Panc1 (cell line): ENCODE data around the gene IKBKG. TPM values are rescaled to one million over a fixed set of nuclear protein-coding genes. Genes with fewer than 3 reads are reported as not detected.

Source experiments
- ATAC-seq: fragments of 200-7000 bp; cut with Tn5 transposase; 2 replicates; pipeline ENCODE4 v1.9.1; 2020; ENCODE audit warnings: mild to moderate bottlenecking, moderate library complexity
- BruUV-seq: library from RNA; stranded (reverse); fragments of 400-500 nt; replicated peaks from 2 replicates; lab custom pipeline; 2021; lab: Mats Ljungman, UMichigan
- CTCF ChIA-PET: fragments of 300-600 bp; sonication (Branson Sonifier 250); formaldehyde crosslinking; loops from one replicate; lab custom pipeline; 2022; ENCODE audit warnings: antibody characterized with exemption; lab: Charles Lee
- POLR2A ChIA-PET: fragments of 300-600 bp; sonication (Branson Sonifier 250); formaldehyde crosslinking; loops from one replicate; lab custom pipeline; 2022; ENCODE audit warnings: antibody characterized with exemption; lab: Charles Lee
- DNase-seq: peaks from one replicate; pipeline ENCODE4 v3.0.0-alpha.2; 2010; ENCODE audit warnings: low read depth, low spot score
- H3K27ac ChIP-seq: 2 replicates; pipeline ENCODE4 v1.5.1; 2011; ENCODE audit warnings: mild to moderate bottlenecking, low read length, inconsistent platforms
- H3K27me3 ChIP-seq: fragments of 200-500 bp; sonication (Bioruptor generic); 2 replicates; pipeline ENCODE4 v1.6.0; 2014; ENCODE audit warnings: low read length, inconsistent platforms; ENCODE audit not compliant: control insufficient read depth, insufficient read depth
- H3K36me3 ChIP-seq: fragments of 200-500 bp; sonication (Bioruptor generic); 2 replicates; pipeline ENCODE4 v1.5.1; 2014; ENCODE audit warnings: inconsistent platforms, mild to moderate bottlenecking, low read length, moderate library complexity; ENCODE audit not compliant: control insufficient read depth, insufficient read depth
- H3K4me1 ChIP-seq: 2 replicates; pipeline ENCODE4 v1.5.1; 2011; ENCODE audit warnings: inconsistent platforms, mild to moderate bottlenecking, low read length, moderate library complexity; ENCODE audit not compliant: control insufficient read depth, insufficient read depth
- H3K4me3 ChIP-seq, 2 experiments: 2 replicates each; pipeline ENCODE4 v1.5.1; 2011 to 2012; ENCODE audit warnings: low read depth in 2 of 2, low read length in 2 of 2, mild to moderate bottlenecking in 2 of 2, inconsistent platforms in 1 of 2, moderate library complexity in 1 of 2
- H3K9me3 ChIP-seq: fragments of 200-500 bp; sonication (Bioruptor generic); 2 replicates; pipeline ENCODE4 v1.5.1; 2014; ENCODE audit warnings: low read depth, mild to moderate bottlenecking, inconsistent platforms, low read length, moderate library complexity; ENCODE audit not compliant: control insufficient read depth, insufficient read depth
- POLR2AphosphoS5 ChIP-seq: IDR thresholded peaks from 2 replicates; pipeline ENCODE4 v1.6.1; 2012; ENCODE audit warnings: mild to moderate bottlenecking, low read depth, low read length, moderate library complexity
- SIN3A ChIP-seq: IDR thresholded peaks from 2 replicates; pipeline ENCODE4 v1.6.1; 2012; ENCODE audit warnings: low read depth, mild to moderate bottlenecking, low read length, moderate library complexity, borderline replicate concordance; ENCODE audit not compliant: insufficient read depth
- TCF7L2 ChIP-seq: IDR thresholded peaks from 2 replicates; pipeline ENCODE4 v1.6.1; 2011; ENCODE audit warnings: mild to moderate bottlenecking, low read depth, low read length, inconsistent platforms
- in situ Hi-C: cut with HindIII; loops from 2 replicates; pipeline ENCODE4 v1.10.0; 2016; ENCODE audit warnings: low sequenced_read_pairs, low pct_unique_long_range_greater_than_20kb
- intact Hi-C: fragments of 100-400 bp; cut with micrococcal nuclease; formaldehyde crosslinking; loops from one replicate; pipeline ENCODE4 v1.10.0; 2022; ENCODE audit not compliant: unreplicated experiment
- total RNA-seq: library from RNA; stranded (reverse); gene quantifications from one replicate; pipeline ENCODE4 v1.2.1, GENCODE V29; 2021; ENCODE audit not compliant: unreplicated experiment
- TF ChIP-seq, protein P1 (sequence below): fragments of 450-650 bp; IDR thresholded peaks from 2 replicates; pipeline ENCODE4 v1.5.1; 2017; ENCODE audit warnings: mild to moderate bottlenecking
- TF ChIP-seq, protein P2 (sequence below), 2 experiments: IDR thresholded peaks; 2 replicates each; pipeline ENCODE4 v1.6.1; 2011 to 2012; ENCODE audit warnings: low read depth in 2 of 2, control low read depth in 1 of 2, low read length in 1 of 2, mild to moderate bottlenecking in 1 of 2, moderate library complexity in 1 of 2; ENCODE audit not compliant: insufficient read depth in 1 of 2

Gene IKBKG
- total RNA-seq, 1 experiment from 2014 or later: 76.3 TPM

DNA sequence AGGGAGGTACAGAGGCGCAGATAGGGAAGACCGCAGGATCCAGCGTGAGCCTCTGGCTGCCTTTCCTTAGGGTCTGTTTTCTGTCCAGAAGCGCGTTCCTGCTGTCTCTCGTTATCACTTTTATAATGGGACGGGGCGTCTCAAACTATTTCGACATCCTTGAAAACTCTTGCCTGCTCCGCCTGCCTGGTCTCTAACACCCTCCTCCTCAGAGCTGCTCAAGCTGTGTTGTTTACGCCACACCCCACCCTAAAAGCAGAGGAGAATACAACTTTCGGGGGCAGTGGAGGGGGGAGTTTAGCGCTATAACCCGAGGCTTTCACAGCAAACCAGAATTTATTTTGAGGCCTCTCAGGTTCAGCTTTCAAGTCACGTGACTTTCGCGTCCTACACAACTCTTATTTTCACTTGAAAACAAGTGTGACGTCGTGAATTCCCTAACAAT is 30.7 kb upstream of the IKBKG start:
- CTCF ChIA-PET: interaction anchor here (0.7 kb wide), 1 partner anchor 166 kb away, joined by 5 read pairs; no protein-coding TSS in a partner anchor
- Histone ChIP-seq H3K27me3 (no peaks in the 10 kb centered on the region), H3K9me3 (no peaks in the 10 kb centered on the region), H3K36me3 (no peaks in the 10 kb centered on the region), H3K27ac (peak overlapping the region; percentile 78), H3K4me1 (peaks cover 12% of the 10 kb centered on the region), H3K4me3 (peak overlapping the region; percentile 72 to 85)
- in situ Hi-C loops: no loop called here
- POLR2A ChIA-PET: interaction anchor here (0.6 kb wide), 2 partner anchors 17 to 260 kb away, joined by 3 read pairs; no protein-coding TSS in a partner anchor
- peak; percentile 39 for ATAC-seq
- intact Hi-C loops: no loop called here
- BruUV-seq: no TSS peak
- no peak for DNase-seq
- TF ChIP-seq SIN3A: no peak
- TF ChIP-seq, protein P1, sequence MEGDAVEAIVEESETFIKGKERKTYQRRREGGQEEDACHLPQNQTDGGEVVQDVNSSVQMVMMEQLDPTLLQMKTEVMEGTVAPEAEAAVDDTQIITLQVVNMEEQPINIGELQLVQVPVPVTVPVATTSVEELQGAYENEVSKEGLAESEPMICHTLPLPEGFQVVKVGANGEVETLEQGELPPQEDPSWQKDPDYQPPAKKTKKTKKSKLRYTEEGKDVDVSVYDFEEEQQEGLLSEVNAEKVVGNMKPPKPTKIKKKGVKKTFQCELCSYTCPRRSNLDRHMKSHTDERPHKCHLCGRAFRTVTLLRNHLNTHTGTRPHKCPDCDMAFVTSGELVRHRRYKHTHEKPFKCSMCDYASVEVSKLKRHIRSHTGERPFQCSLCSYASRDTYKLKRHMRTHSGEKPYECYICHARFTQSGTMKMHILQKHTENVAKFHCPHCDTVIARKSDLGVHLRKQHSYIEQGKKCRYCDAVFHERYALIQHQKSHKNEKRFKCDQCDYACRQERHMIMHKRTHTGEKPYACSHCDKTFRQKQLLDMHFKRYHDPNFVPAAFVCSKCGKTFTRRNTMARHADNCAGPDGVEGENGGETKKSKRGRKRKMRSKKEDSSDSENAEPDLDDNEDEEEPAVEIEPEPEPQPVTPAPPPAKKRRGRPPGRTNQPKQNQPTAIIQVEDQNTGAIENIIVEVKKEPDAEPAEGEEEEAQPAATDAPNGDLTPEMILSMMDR: no peak
- no peak for TF ChIP-seq TCF7L2
- TF ChIP-seq, protein P2, sequence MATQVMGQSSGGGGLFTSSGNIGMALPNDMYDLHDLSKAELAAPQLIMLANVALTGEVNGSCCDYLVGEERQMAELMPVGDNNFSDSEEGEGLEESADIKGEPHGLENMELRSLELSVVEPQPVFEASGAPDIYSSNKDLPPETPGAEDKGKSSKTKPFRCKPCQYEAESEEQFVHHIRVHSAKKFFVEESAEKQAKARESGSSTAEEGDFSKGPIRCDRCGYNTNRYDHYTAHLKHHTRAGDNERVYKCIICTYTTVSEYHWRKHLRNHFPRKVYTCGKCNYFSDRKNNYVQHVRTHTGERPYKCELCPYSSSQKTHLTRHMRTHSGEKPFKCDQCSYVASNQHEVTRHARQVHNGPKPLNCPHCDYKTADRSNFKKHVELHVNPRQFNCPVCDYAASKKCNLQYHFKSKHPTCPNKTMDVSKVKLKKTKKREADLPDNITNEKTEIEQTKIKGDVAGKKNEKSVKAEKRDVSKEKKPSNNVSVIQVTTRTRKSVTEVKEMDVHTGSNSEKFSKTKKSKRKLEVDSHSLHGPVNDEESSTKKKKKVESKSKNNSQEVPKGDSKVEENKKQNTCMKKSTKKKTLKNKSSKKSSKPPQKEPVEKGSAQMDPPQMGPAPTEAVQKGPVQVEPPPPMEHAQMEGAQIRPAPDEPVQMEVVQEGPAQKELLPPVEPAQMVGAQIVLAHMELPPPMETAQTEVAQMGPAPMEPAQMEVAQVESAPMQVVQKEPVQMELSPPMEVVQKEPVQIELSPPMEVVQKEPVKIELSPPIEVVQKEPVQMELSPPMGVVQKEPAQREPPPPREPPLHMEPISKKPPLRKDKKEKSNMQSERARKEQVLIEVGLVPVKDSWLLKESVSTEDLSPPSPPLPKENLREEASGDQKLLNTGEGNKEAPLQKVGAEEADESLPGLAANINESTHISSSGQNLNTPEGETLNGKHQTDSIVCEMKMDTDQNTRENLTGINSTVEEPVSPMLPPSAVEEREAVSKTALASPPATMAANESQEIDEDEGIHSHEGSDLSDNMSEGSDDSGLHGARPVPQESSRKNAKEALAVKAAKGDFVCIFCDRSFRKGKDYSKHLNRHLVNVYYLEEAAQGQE (IDR thresholded peaks at IDR 0.05; ENCODE audit: insufficient read depth in 1 of 2, low read depth in 2 of 2, low read length in 1 of 2): no peak
- no peak for TF ChIP-seq POLR2AphosphoS5

DNA sequence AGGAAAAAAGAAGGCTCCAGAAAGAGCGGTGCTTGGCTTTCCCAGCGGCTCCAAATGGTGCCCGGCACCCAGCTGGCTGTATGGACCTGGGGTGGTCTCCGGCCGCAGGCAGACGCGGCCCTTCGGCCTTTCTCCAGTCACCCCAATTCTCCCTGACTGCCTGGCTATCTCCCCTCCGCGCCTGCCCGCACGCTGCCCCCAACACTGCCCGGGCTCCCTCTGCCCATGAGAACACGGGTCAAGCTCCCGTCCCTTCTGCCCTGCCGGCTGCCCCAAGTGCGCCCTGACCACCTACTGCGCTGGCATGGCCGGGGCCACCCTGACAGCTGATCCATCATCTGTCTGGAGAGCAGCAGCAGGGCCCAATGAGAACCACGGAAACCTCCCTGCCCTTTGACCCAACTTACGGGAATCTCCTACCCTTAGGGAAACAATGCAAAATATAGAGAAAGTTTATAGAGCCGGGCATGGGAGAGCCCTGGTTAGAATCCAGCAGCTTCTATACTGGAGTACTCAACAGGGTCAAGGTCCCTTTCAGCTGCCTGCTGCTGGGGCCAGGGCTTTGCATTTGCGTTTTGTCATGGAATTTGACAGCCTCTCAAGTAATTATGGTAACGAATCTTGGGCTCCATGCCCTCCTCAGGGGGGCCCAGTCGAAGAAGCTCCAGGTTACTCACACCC is 30.2 kb upstream of the IKBKG start:
- no TSS peak for BruUV-seq
- in situ Hi-C loops: no loop called here
- DNase-seq (no peak), ATAC-seq (no peak)
- H3K27ac ChIP-seq: peak overlapping the region; percentile 78
- peak overlapping the region; percentile 72 to 85 for H3K4me3 ChIP-seq
- H3K4me1 ChIP-seq: peaks cover 12% of the 10 kb centered on the region
- no peaks in the 10 kb centered on the region for H3K27me3 ChIP-seq
- CTCF ChIA-PET: no interaction called here
- intact Hi-C loops: no loop called here
- POLR2A ChIA-PET: no interaction called here
- no peaks in the 10 kb centered on the region for H3K9me3 ChIP-seq
- TF ChIP-seq POLR2AphosphoS5 (no peak), TCF7L2 (no peak), SIN3A (no peak)
- TF ChIP-seq, protein P1: no peak
- TF ChIP-seq, protein P2 (IDR thresholded peaks at IDR 0.05; ENCODE audit: insufficient read depth in 1 of 2, low read depth in 2 of 2, low read length in 1 of 2): no peak
- no peaks in the 10 kb centered on the region for H3K36me3 ChIP-seq
